Nucleus accumbens (tissue), 56 donors: Measurements from ENCODE around the gene ZNF716.
"Not testable (repeated sequence)": the region's sequence is repeated elsewhere in the genome, so short reads cannot be mapped to it uniquely, and the experiment has no call there.

ENCODE experiments used
- DNase-seq, 56 donors: peaks; one replicate each; lab custom pipeline; 2025; lab: John Stamatoyannopoulos, UW

The ZNF716 gene

DNA sequence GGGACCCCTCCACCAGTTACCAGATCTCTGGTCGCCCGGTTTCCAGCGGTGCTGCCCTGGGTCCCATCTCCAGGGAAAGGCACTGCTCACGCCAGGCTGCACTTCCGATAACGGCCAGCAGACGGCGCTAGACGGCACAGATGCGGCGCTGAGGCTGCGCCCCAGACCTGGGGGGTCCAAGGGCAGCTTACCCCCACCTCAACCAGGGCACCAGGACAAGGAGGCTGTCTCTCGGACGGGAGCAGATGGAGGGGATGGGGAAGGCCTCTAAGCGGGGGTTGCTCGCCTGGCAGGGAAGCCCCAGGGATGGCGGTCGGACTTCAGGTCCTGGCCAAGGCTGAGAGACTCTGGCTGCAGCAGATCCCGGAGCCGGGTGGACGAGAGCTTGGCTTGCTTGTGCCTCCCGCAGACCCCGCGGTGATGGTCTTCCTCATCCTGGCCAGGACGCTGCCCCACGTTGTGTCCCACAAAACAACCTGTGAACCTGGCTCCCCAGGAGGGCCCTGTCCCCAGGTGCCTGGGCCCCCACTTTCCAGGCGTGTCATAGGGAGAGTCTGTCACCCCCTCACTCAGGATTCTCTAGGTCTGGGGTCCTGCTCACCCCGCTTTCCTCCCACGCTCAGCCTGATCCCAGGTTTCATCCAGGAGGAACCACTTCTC, 23.9 kb upstream of the ZNF716 start:
- no peak for DNase-seq

DNA sequence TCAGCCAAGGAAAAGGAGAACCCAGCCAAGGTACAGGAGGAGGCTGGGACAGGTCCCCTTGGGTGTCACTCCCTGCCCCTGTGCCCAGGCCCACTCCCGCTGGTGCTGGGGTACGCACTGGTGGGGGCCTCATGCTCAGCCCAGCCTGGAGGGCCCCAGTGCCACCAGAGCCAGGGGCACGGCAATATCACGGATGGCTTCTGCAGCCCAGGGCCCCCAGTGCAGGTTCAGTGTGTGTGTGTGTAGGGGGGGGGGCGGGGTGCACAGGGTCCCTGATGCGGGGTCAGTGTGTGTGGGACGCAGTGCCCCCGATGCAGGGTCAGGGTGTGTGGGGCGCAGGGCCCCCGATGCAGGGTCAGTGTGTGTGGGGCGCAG, 23.4 kb upstream of the ZNF716 start:
- DNase-seq = no peak

DNA sequence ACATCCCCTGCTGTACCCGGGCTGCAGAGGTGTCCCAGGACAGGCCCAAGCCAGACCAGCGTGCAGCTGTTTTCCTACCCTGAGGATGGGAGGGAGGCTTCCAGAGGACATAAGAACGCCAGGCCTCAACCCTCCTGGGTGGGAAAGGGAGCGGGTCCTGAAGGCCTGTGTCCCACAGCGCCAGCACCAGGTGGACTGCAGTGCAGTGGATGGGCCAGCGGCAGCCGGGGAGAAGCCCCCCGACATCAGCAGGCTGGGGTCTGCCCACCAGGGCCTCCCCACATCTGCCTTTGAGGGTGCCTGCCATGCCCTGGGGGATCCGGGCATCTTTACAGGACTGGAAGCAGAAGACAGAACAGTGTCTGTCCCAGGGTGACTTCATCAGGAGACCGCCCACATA, 22.8 kb upstream of the ZNF716 start:
- no peak for DNase-seq

DNA sequence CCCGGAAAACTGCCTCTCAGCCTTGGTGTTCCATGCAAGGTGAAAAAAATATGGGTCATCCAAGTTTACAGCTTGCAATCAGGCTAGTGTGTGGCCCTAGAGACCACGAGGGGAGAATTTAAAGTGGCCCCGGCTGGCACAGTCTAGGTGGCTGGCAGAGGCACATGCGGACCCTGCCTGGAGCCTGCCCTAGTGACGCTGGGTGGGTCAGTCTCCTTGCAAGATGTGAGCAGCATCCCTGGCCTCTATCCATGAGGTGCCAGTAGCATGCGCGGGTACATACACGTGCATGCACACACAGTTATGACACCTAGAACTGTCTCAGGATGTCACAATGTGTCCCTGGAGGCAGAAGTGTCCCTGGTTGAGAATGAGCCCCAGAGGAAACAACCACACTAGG, 22.4 kb upstream of the ZNF716 start:
- DNase-seq = no peak

DNA sequence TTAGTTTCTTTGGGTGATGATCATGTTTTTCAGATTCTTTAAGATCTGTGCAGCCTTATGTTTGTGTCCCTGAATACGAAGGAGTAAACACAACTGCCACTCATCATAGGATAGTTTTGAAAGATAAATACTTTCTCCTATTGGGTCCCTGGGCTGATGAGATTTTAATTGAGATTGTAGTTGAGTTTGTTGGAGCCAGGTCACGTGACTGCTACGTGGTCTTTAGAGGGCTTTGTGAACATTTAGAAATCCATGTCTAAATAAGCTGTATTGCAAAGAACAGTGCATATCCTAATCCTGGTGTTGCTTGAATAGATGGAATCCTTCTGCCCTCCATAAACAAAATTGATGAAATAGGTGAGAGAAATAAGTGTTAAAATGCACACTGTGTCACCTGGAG, 17.4 kb upstream of the ZNF716 start:
- DNase-seq = no peak

DNA sequence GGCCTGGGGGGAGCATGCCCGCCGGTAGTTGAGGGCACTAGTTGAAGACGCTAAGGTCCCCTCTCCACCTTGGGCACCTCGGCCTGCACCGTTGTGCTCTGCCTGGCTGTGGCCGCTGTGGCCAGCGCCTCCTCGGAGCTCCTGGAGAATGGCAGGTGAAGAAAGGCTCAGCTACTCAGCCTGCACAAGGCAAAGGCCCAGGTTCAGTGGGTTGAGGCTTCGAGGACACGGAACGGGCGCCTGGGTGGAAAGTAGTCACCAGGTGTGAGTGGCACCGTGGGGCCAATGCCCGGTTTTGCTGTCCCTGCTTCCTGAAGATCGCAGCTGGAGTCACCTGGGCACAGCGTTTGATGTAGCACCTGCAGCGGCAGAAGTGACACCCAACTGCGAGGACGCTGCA, 12.4 kb upstream of the ZNF716 start:
- no peak for DNase-seq

DNA sequence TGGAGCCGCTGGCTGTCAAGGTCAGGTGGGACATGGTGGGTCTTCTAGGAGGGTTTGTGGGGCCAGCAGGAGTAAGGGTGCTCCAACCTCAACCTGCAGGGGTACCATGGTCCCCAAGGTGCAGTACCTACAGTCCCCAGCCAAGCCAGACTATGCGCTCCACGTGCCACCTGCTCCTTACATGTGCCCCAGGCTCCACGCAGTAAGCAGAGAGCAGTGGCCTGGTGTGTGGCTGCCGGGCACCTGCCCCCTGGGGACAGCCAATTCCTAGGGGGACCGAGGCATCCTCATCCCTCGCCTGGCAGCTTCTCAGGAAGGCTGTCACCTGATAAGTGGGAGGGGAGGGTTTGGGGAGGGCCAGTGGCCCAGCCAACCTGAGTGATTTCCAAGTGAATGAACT, 11.7 kb upstream of the ZNF716 start:
- DNase-seq = no peak

DNA sequence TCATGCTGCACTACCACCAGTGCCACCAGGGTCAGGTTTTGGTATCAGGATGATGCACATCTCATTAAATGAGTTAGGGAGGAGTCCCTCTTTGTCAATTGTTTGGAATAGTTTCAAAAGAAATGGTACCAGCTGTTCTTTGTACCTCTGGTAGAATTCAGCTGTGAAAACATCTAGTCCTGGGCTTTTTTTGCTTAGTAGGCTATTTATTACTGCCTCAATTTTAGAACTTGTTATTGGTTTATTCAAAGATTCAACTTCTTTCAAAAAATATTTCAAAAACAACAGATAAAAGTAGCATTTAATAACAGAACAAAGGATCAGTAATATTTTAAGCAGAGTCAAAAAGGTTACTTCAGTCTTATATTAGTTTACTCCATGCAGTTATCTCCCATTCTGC, 6.4 kb upstream of the ZNF716 start:
- DNase-seq = no peak

DNA sequence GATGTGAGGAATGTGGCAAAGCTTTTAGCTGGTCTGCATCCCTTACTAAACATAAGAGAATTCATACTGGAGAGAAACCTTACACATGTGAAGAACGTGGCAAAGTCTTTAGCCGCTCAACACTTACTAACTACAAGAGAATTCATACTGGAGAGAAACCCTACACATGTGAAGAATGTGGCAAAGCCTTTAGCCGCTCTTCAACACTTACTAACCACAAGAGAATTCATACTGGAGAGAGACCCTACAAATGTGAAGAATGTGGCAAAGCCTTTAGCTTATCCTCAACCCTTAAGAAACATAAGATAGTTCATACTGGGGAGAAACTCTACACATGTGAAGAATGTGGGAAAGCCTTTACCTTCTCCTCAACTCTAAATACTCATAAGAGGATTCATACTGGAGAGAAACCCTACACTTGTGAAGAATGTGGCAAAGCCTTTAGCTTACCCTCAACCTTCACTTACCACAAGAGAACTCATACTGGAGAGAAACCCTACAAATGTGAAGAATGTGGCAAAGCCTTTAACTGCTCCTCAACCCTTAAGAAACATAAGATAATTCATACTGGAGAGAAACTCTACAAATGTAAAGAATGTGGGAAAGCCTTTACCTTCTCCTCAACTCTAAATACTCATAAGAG, 19.3 kb downstream of the ZNF716 start:
- not testable (repeated sequence) for DNase-seq

DNA sequence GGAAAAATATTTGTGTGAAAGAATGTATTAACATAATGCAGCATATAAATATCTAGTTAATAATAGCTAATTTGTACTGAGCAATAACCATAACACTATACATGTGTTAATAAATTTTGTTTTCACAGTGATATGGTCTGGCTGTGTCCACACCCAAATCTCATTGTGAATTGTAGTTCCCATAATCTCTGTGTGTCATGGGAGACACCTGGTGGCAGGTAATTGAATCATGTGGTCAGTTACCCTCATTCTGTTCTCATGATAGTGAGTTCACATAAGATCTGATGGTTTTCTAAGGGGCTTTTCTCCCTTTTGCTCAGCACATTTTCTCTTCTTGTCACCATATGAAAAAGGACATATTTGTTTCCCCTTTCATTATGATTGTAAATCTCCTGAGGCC, 30.3 kb downstream of the ZNF716 start:
- DNase-seq = not testable (repeated sequence)

DNA sequence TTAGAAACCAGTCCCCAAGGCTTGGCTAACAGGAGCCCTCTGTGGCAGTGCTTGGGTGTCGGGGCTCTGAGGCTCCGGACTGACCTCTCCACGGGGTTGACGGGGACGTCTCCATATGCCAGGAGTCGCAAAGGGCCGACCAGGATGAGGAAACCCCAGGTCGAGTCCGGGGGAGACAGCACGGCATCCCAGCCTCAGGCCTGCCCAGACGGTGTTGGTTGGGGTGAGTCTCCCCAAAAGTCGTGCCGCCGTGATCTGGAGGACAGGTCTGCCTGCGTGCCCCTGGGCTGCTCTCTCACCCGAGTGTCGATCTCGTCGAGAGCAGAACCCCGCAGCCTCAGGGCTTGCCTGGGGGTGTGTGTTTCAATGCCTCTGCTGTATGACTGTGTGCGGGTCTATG, 35.0 kb downstream of the ZNF716 start:
- DNase-seq = not testable (repeated sequence)

DNA sequence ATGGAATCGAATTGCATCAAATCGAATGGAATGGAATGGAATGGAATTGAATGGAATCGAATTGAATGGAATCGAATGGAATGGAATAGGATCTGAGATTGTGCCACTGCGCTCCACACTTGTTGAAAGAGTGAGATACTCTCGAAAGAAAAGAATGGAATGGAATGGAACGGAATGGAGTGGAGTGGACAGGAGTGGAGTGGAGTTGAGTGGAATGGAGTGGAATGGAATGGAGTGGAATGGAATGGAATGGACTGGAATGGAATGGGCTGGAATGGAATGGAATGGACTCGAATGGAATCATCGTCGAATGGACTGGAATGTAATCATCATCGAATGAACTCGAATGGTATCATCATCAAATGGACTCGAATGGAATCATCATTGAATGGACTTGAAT, 38.0 kb downstream of the ZNF716 start:
- no peak for DNase-seq

DNA sequence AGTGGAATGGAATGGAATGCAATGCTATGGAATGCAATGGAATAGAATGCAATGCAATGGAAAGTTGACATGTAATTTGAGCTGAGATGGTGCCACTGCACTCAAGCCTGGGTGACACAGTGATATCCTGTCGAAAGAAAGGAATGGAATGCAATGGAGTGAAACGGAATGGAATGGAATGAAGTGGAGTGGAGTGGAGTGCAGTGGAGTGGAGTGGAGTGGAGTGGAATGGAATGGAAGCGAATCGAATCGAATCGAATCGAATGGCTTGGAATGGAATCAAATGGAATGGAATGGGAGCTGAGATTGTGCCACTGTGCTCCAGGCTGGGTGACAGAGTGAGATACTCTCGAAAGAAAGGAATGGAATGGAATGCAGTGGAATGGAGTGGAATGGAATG, 45.1 kb downstream of the ZNF716 start:
- DNase-seq = not testable (repeated sequence)

DNA sequence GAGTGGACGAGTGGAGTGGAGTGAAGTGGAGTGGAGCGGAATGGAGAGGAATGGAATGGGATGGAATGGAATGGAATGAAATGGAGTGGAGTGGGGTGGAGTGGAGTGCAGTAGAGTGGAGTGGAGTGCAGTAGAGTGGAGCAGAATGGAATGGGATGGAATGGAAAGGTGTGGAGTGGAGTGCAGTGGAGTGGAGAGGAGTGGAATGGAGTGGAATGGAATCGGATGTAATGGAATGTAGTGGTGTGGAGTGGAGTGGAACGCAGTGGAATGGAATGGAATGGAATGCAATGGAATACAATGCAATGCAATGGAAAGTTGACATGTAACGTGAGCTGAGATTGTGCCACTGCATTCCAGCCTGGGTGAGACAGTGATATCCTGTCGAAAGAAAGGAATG, 46.4 kb downstream of the ZNF716 start:
- DNase-seq = no peak

DNA sequence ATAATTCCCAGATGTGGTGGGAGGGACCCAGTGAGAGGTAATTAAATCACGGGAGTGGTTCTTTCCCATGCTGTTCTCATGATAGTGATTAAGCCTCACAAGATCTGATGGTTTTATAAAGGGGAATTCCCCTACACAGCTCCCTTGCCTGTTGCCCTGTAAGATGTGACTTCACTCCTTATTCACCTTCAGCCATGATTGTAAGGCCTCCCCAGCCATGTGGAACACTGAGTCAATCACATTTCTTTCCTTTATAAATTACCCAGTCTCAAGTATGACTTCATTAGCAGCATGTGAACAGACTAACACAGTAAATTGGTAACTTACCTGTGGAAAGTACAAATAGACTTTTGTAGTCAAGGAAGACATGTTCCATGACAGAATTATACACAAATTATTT, 55.2 kb downstream of the ZNF716 start:
- DNase-seq = no peak
